A673 (cell line): ENCODE results near the gene EPN1.

Experiments used
- EZH2 ChIP-seq: fragments of 200-600 bp; sonication (generic); IDR thresholded peaks from 2 replicates; pipeline ENCODE4 v1.6.1; 2017; ENCODE audit warnings: borderline replicate concordance, low read depth, mild to moderate bottlenecking, mixed read lengths, antibody characterized with exemption, low read length; ENCODE audit not compliant: poor library complexity, severe bottlenecking
- TF ChIP-seq, protein P1 (sequence below): fragments of 300-800, 200-600 bp; sonication (generic); conservative IDR thresholded peaks from 2 replicates; pipeline ENCODE4 v1.5.1; 2017; ENCODE audit warnings: low read depth, mild to moderate bottlenecking, antibody characterized with exemption, low read length, moderate library complexity, mixed read lengths

DNA sequence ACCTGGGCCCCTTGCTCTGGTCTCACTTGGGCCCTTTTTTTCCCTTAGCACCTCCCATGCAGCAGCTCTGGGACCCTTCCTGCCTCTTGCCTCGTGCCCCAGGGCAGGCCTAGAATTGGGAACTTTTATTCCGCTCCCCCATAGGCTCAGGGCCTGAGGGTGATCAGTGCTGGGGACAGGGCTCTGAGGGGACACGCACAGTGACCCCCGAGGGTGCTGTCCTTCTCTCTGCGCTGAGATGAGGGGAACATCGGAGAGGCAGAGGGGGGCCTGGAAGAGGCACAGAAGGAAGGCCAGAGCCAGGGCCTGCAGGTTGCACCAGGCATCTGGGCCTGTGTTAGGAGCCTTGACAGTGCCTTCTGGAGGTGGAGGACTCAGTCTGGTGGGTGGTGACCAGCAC is 10.8 kb downstream of the EPN1 start:
- TF ChIP-seq, protein P1, sequence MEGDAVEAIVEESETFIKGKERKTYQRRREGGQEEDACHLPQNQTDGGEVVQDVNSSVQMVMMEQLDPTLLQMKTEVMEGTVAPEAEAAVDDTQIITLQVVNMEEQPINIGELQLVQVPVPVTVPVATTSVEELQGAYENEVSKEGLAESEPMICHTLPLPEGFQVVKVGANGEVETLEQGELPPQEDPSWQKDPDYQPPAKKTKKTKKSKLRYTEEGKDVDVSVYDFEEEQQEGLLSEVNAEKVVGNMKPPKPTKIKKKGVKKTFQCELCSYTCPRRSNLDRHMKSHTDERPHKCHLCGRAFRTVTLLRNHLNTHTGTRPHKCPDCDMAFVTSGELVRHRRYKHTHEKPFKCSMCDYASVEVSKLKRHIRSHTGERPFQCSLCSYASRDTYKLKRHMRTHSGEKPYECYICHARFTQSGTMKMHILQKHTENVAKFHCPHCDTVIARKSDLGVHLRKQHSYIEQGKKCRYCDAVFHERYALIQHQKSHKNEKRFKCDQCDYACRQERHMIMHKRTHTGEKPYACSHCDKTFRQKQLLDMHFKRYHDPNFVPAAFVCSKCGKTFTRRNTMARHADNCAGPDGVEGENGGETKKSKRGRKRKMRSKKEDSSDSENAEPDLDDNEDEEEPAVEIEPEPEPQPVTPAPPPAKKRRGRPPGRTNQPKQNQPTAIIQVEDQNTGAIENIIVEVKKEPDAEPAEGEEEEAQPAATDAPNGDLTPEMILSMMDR: no peak
- no peak for TF ChIP-seq EZH2
